Putamen (tissue), 1 donor: ENCODE measurements around the gene C17orf113.
"Not testable (repeated sequence)": the region's sequence is repeated elsewhere in the genome, so short reads cannot be mapped to it uniquely, and the experiment has no call there.

Experiments
- DNase-seq: peaks from one replicate; pipeline ENCODE4 v3.0.0-alpha.2; 2016; ENCODE audit warnings: low spot score

The C17orf113 gene

DNA sequence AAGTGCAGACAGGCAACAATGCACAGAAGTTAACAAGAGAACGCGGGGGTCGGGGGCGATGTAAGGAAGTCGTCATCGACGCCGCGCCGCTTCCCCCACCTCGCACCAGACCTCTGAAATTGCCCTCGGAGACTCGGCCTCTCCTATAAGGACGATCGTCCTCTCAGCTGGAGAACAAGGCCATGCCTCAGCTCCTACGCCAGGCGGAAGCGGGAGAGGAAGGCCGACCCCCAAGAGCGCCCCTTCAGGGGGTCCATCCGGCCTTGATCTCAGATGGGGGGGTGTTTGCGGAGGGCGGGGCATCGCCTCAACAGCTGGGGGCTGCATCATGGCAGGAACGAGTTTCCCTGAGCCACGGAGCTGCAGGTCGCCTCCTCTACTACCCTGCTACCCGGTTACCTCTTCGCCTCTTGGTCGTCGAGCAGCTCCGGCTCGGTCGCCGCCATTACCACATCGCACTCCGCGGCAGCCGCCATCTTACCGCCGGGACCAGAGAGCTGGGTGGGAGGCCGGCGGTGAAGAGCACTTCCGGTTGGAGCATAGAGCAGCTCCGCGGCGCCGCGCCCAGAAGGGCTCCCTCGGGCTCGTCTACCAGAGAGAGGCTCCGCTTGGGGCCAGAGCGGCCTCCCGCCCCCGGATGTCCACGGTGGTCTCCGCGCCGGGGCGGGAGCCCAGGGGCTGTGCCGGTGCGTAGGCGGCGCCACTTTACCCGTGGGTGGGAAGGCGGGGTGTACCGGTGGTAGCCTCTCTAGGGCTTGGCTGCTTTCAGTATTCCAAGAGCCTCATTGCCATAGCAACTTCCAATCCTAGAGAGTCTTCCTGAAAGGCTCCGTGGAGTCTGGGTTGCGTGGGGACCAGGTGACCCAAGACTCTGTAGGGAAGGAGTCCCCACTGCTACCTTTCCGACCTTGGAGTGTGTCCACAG, 33.2 kb downstream of the C17orf113 start, which contains the start of gene DNAJC7:
Gene DNAJC7 (minus strand): TSS at position 499 of the 925 bp plus-strand sequence. CDS start 23 bp downstream, at position 476.
- peak; percentile 93 for DNase-seq

DNA sequence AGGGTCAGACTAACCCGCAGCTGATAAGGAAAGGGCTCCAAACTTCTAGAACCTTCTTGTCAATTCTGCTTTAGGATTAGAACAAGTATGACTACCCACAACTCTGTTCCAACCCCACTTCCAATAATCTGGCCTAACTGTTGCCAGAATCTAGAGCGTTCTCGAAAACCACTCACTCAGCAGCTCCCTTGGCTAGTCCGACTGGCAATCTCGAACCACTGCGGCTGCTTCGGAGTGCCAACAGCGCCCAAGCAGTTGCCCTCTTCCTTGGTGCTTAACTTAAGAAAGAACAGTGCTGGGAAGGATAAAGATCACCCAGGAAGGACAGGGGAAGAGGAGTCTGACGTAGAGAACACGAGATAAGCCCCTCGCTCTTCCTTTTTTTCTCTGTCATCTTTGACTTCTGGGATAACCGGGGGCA, 34.0 kb downstream of the C17orf113 start:
- no peak for DNase-seq

DNA sequence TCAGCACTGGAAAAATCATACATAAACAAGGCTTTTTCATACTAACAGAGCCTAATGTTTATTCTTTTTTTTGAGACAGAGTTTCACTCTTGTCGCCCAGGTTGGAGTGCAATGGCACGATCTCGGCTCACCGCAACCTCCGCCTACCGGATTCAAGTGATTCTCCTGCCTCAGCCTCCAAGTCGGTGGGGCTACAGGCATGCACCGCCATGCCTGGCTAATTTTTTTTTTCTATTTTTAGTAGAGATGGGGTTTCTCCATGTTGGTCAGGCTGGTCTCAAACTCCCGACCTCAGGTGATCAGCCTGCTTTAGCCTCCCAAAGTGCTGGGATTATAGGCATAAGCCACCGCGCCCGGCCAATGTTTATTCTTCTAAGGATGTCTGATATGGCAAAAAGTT, 36.7 kb downstream of the C17orf113 start:
- DNase-seq = not testable (repeated sequence)

DNA sequence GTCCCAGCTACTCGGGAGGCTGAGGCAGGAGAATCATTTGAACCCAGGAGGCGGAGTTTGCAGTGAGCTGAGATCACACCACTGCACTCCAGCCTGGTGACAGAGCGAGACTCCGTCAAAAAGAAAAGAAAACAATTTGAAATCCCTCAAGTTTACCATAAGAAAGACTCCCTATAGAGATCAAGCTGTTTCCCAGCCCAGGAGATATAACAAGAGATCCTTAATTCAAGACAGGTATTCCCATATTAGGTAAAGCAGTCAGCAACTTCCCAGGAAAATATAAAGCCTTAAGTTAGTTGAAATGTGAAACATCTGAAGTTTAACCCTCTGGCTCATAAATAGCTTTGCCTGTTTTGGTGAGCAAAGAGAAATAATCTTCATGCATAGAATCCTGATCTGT, 38.0 kb downstream of the C17orf113 start:
- not testable (repeated sequence) for DNase-seq

DNA sequence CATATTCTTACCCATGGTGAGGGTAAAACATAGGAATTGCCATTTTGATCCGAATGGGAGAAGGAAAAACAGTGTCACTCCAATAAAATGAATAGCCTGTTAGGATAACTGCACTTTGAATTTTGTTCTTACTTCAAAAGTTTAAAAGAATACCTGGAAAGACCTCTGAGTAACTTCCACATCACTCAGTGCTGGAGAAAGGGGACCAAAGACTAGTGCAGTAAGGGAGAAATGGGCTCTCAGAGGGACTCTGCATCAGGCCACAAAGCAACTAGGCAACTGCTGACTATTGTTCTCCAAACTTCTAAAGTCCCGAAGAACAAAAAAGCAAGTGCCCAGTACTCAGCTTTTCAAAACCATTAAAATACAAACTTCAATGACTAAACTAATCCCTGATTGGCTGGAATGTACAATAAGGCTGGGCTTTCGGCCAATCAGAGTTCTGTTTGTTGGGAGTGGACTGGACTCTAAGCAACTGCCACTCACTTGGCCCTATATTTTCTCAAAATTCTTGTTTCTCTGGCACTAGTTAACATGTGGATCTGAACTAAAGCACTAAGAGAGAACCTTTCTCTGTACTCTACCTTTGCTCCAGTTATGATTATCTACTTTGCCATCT, 39.4 kb downstream of the C17orf113 start:
- DNase-seq = no peak

- not testable (repeated sequence) for DNase-seq
These were observed 40.1 kb downstream of the C17orf113 start for GRCh38 chr17:42010266-42010680.

- peak; percentile 86 for DNase-seq
These were observed 41.2 kb downstream of the C17orf113 start for GRCh38 chr17:42009170-42009569.

DNA sequence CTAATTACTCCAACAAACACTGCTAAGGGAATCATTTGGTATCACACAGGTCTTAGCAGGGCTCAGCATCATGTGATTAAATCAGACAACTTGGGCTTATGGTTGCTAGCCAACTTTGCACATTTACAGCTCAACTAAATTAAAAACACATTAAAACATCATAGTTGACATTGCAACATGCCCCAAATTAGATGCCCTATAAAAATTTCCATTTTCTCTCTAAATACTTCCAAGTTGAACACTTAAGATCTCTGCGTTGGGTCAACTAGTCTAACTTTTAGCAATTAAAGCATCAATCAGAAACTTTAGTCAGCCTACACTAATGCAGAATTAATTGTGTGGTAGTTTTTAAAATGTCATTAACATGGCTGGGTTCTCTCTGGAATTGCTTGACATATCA, 45.2 kb downstream of the C17orf113 start:
- DNase-seq = no peak

GRCh38 chr17:42002792-42003301, 47.6 kb downstream of the C17orf113 start:
- peak; percentile 67 for DNase-seq

DNA sequence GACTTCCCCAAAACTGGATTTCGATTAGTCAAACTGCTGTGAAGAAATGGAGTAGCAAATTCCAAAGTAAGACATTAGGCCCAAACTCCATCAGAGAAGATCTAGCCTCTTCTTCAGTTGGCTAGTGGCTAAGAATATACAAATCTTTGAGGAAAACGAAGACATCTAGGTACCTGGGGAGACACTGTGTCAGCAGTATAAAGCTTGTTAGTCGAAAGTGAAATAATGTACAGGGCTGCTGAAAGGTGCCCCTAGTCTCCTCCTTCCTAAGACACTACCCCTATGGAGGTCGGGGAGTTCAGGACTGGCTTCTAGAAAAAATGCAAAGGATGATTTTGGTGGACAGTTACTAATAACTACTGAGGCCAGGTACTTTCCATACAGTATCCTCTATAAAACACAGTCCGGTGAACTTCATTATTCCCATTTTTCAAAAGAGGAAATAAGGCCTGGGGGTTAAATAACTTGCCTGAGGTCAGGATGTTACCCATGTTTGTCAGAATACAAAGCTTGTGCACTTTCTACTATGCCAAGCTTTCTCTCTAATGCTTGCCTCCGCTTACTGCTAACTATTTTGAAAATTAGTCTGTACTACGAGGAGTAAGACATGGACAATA, 48.1 kb downstream of the C17orf113 start:
- no peak for DNase-seq

GRCh38 chr17:42001729-42002128, 48.7 kb downstream of the C17orf113 start:
- no peak for DNase-seq

DNA sequence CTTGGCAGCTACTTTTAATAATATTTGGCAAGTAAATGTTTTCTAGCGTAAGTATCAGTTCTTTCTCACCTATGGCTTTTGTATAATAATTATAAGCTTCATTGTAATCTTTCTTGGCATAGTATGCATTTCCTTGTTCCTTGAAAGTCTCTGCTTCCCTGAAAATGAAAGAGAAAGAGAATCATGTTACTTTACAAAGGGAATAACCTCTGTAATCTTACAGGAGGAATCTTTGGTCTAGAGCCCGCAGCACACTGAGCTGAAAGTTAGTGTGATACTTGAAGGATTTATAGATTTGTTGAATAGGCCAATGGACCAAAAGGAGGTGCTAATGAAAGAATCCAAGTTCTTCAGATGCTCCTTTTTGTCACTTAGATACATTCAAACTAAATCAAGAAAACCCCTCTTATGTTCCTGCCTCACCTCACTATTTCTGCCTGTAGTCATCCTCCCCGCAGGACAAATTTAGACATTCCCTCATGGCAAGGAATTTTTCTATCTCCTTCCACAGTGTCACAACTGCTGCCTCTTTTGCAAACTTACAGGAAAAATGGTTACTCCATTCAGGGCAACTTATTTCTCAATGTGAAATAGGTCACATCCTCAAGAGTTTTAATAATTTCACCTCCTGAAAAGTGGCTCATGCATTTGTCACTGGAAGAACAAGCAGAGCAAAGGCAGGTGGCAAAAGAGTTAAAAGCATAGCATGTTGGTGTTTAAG, 49.8 kb downstream of the C17orf113 start:
- DNase-seq = no peak

DNA sequence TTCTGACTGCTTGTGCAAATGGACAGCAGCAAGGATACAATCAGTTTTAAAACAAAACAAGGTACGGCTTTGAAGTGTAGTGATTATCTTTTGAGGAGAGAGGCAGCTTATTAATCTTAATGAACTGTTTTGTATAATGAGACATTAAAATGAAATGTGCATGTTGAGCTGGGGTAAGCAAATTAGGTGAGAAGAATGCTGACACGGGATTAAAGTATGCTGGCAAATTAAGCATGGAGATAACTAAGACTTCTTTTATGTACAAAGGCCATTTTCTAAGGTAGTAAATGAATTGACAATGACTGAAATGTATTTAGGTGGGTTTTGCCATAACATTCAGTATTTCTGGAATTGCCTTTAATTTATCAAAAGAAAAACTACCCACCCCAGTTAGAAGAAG, 51.9 kb downstream of the C17orf113 start:
- no peak for DNase-seq

- no peak for DNase-seq
These were observed 53.6 kb downstream of the C17orf113 start for GRCh38 chr17:41996855-41997164.

DNA sequence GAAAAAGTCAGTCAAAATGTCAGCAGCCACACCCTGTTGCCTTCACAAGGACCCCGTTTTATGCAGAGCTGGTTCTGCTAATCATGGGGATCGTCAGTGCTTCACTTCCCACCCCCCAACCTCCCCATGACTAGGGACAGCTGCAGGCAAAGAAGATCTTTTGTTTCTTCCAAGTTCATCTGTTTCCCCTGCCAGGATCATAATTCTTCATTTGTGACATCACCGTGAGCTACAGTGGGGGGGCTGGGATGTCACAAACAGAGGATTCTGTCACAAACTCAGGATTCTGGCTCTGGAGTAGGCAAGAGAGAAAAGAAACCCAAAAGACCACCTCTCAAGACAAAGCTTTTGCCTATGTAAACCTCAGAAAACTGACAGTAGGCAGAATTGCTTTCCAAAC, 57.8 kb downstream of the C17orf113 start:
- peak; percentile 95 for DNase-seq

DNA sequence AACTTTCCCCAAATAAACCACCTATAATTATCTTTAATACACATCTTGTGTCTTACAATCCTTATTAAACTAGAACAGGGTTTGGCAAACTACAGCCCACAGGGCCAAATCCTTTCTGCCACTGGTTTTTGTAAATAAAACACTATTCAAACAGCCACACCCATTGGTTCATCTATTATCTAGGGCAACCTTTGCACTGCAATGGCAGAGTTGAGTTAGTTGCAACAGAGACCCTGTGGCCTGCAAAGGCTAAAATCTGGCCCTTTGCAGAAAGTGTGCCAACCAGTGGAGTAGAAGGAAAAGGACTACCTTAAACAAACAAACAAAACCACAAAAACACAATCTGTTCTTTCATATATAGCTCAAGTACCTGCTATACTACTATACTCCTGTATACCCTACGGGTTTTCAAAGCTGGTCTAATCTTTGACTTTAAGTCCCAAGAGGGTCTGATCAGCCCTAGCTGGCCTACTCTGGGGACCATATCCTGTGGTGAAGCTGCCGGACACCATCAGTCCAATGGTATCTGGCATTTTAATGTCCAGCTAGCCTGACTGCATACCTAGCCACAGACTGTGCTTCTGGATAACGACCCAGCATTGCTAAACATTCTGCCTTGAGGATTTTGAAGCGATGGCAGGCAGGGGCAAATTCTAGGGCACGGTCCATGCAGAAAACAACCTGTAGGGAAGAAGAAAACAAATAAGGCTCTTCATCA, 60.5 kb downstream of the C17orf113 start:
- no peak for DNase-seq

DNA sequence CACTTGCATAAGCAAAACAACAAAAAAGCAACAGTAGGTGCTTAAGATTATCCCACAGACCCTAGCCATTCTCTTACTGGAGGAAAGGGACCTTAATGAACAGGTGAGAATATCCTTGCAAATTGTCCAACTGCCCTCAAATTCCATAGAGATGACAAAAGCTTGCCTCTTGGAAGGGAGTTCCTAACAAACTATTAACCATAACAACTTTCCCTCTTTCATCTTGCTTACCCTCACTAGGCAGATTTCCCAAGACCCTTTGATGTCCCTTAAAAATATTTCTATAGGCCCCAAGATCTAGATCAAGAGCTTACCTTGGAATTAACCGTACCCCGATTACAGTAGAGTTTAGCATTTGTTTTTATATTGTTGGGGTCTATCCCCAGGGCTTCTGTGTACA, 62.0 kb downstream of the C17orf113 start:
- DNase-seq = no peak
